Measurements from ENCODE around the gene CACNA2D3.

DNA sequence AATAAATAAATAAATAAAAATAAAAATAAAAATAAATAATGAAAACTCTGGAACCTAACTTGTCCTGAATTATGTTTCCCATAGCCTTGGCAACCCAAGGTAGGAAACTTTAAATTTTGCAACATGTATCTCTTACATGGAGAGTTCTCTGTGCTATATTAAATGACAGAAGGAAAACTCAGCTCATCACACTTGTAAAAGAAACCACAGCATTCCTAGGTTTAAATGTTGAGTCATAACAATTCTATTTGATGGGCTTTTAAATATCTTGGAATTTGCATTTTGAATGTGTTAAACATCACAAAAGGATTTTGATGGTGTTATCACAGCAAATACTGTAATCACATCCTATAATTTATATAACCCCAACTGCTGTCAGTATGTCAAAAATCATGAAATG, 661.3 kb downstream of the CACNA2D3 start:
- TF ChIP-seq, protein P1, sequence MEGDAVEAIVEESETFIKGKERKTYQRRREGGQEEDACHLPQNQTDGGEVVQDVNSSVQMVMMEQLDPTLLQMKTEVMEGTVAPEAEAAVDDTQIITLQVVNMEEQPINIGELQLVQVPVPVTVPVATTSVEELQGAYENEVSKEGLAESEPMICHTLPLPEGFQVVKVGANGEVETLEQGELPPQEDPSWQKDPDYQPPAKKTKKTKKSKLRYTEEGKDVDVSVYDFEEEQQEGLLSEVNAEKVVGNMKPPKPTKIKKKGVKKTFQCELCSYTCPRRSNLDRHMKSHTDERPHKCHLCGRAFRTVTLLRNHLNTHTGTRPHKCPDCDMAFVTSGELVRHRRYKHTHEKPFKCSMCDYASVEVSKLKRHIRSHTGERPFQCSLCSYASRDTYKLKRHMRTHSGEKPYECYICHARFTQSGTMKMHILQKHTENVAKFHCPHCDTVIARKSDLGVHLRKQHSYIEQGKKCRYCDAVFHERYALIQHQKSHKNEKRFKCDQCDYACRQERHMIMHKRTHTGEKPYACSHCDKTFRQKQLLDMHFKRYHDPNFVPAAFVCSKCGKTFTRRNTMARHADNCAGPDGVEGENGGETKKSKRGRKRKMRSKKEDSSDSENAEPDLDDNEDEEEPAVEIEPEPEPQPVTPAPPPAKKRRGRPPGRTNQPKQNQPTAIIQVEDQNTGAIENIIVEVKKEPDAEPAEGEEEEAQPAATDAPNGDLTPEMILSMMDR (conservative IDR thresholded peaks at IDR 0.05; ENCODE audit: low read length): no peak
- TF ChIP-seq EZH2phosphoT487 (IDR thresholded peaks at IDR 0.05; ENCODE audit: borderline replicate concordance, low read depth, low read length): no peak
